NCI-H2227 (cell line): ENCODE measurements around the gene SP9.
"Not testable (repeated sequence)": the region's sequence is repeated elsewhere in the genome, so short reads cannot be mapped to it uniquely, and the experiment has no call there.

Source experiments
- DNase-seq: peaks from one replicate; lab custom pipeline; 2025; ENCODE audit not compliant: unreplicated experiment; lab: John Stamatoyannopoulos, UW

Gene SP9

GRCh38 chr2:174344716-174345461 is 10.1 kb downstream of the SP9 start:
- DNase-seq = peak; percentile 78

DNA sequence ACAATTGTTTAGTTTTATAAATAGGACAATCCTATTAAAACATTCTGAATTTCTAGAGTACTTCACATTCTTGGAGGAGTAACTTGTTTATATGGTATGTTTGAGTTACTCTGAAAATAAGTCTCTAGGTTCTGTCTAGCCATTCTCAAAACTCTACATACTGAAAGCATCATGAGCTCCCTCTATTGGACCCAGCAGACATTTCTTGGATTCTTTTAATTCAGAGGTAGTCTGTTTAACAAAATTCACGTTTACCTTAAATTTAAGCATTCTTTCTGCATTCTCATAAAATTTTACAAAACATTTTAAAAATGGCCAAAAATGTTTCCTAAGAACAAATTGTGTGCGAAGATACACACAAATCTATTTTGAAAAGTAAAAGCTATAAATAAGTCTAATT is 15.3 kb downstream of the SP9 start:
- DNase-seq = peak; percentile 40

DNA sequence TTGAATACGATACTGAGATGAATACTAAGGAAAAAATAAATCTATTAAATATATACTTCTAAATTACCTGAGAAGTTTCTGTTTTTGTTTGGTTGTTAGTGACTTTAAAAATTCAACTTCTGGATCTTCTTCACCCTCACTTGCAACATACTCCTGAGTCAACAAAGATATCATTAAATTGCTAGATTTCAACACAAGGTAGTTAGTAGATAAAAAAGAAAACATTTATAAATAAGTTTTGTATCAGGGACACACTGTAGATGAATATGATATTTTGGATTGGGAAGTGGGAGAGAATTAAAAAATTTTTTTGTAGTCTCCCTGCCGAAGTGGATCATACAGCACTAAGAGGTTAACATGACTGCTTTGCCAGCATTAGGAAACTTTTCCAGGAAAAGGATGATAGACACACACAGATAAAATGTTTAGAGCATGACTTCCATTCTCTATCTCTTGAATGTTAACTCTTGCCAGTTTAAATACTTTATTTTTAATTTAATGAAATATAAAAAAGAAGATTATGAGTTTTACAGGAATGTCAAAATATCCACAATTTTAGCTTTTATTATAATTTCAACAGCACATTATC is 15.9 kb downstream of the SP9 start:
- DNase-seq = no peak

DNA sequence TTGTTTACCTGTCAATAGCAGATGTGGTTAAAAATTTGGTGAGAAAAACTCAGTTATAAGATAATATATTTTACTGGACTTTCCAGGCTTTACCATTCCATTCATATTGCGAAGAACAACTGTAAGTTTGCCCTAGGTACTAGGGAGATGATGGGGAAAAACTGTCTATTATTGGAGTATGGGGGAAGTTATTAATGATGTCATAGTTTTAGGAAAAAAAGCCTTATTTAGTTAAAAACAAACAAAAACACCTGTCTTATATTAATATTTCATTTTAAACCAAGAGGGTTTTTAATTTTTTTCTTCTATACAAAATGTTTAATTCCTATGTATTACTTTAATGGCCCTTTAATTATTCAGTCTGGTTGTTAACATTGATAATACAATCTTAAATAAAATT is 18.2 kb downstream of the SP9 start:
- no peak for DNase-seq

DNA sequence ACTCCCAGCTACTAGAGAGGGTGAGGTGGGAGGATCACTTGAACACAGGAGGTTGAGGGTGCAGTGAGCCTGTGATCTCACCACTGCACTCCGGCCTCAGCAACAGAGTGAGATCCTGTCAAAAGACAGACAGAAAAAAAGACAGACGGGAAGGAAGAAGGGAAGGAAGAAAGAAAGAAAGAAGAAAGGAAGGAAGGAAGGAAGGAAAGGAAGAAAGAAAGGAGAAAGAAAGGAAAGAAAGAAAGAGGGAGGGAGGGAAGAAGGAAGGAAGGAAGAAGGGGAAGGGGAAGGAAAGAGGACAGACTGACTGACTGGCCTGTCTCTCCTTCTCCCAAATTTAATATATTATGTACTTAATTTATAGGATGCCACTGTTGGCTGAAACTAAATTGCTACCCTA is 21.6 kb downstream of the SP9 start:
- DNase-seq = no peak

DNA sequence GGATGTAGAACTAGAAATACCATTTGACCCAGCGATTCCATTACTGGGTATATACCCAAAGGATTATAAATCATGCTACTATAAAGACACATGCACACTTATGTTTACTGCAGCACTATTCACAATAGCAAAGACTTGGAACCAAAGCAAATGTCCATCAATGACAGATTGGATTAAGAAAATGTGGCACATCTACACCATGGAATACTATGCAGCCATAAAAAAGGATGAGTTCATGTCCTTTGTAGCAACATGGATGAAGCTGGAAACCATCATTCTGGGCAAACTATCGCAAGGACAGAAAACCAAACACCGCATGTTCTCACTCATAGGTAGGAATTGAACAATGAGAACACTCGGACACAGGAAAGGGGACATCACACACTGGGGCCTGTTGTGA is 24.9 kb downstream of the SP9 start:
- DNase-seq = not testable (repeated sequence)

GRCh38 chr2:174362949-174363348 is 28.2 kb downstream of the SP9 start:
- DNase-seq = no peak

GRCh38 chr2:174363492-174364225 is 28.9 kb downstream of the SP9 start:
- DNase-seq = not testable (repeated sequence)

DNA sequence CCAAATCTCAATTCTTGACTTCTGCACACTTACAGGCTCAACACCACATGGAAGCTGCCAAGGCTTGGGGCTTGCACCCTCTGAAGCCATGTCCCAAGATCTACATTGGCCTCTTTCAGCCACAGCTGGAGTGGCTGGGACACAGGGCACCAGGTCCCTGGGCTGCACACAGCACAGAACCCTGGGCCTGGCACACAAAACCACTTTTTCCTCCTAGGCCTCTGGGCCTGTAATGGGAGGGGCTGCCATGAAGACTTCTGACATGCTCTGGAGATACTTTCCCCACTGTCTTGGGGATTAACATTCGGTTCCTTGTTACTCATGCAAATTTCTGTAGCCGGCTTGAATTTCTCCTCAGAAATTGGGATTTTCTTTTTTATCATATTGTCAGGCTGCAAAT is 29.9 kb downstream of the SP9 start:
- DNase-seq = no peak

- DNase-seq = no peak
These were observed 30.8 kb downstream of the SP9 start for GRCh38 chr2:174365571-174365970.

- no peak for DNase-seq
These were observed 33.9 kb downstream of the SP9 start for GRCh38 chr2:174368691-174369090.

GRCh38 chr2:174376967-174377366 is 42.2 kb downstream of the SP9 start:
- no peak for DNase-seq

DNA sequence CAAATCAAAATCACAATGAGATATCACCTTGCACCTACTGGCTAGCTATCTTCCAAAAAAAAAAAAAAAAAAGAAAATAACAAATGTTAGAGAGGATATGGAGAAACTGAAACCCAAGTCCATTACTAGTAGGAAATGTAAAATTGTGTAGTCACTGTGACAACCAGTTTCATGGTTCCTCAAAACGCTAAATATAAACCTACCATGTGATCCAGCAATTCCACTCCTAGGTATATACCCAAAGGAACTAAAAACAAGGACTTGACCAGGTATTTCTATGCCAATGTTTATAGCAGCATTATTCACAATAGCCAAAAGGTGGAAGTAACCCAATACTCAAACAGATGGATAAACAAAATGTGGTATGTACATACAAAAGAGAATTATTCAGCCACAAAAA is 49.0 kb downstream of the SP9 start:
- DNase-seq = no peak

DNA sequence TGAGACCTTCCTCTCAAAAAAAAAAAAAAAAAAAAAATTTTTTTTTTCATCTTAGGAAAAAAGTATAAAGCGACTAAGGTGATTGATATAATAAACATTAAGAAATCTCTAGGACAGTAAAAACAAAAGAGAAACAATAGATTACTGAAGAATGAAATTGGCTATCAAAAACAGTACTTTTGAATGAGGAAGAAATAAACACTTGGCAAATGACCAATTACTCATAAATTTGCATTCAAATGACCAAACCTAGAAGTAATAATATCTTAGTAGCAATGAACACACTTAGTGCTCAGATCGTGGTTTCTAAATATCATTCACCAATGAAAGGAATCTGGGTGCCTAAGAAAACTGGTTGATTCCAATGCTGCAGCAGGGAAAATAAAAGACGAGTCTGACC is 50.4 kb downstream of the SP9 start:
- no peak for DNase-seq
